ENCODE results near the gene ATP6V1G1. TPM values are rescaled to one million over a fixed set of nuclear protein-coding genes. Genes with fewer than 3 reads are reported as not detected.
A peak's percentile ranks its signal among the peaks of the same experiment; 100 is the strongest.
"Not testable (repeated sequence)": the region's sequence is repeated elsewhere in the genome, so short reads cannot be mapped to it uniquely, and the experiment has no call there.

The ATP6V1G1 gene
- total RNA-seq, 1 donor: 128 TPM

DNA sequence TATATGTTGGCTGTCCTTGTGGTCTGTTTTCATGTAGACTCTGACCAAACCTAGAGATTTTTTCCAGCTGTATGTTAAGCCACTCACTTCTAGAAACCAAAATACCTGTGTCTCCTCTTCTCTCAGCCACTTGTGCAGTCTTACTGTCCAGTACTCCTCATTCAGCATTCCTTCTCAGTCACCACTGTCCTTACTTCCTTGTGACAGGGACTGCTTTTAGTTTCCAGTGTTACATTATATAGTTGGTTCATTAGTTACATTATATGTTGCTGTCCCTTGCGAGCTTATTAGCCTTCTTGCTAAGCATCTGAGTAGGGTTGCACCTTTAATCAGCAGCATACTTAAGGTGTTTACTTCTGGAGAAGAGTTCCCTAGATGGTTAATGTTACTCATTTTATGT lies 4.3 kb downstream of the ATP6V1G1 start:
- no peak overlapping the region for H3K4me3 ChIP-seq (ENCODE audit: low read depth, low read length)
- DNase-seq (ENCODE audit: low read depth): no peak
- TF ChIP-seq, protein P1, sequence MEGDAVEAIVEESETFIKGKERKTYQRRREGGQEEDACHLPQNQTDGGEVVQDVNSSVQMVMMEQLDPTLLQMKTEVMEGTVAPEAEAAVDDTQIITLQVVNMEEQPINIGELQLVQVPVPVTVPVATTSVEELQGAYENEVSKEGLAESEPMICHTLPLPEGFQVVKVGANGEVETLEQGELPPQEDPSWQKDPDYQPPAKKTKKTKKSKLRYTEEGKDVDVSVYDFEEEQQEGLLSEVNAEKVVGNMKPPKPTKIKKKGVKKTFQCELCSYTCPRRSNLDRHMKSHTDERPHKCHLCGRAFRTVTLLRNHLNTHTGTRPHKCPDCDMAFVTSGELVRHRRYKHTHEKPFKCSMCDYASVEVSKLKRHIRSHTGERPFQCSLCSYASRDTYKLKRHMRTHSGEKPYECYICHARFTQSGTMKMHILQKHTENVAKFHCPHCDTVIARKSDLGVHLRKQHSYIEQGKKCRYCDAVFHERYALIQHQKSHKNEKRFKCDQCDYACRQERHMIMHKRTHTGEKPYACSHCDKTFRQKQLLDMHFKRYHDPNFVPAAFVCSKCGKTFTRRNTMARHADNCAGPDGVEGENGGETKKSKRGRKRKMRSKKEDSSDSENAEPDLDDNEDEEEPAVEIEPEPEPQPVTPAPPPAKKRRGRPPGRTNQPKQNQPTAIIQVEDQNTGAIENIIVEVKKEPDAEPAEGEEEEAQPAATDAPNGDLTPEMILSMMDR (IDR thresholded peaks at IDR 0.05; ENCODE audit: insufficient read depth, low read length): no peak

DNA sequence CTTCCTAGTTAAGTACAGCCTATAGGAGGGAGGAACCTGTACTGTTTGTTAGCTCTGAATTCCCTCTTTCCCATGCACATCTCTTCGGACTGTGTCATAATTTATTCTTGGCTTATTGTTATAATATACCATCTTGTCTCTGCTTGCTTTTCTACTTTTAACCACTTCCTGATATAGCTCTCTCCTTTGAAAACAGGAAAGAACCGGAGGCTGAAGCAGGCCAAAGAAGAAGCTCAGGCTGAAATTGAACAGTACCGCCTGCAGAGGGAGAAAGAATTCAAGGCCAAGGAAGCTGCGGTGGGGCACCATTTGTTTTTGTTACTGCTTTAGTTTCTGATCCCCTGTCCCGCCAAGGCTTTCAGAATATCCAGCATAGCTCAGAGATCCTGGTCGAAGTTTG lies 4.8 kb downstream of the ATP6V1G1 start:
- TF ChIP-seq, protein P1 (IDR thresholded peaks at IDR 0.05; ENCODE audit: insufficient read depth, low read length): peak; percentile 42
- H3K4me3 ChIP-seq (ENCODE audit: low read depth, low read length): no peak overlapping the region
- peak; percentile 33 for DNase-seq (ENCODE audit: low read depth)

DNA sequence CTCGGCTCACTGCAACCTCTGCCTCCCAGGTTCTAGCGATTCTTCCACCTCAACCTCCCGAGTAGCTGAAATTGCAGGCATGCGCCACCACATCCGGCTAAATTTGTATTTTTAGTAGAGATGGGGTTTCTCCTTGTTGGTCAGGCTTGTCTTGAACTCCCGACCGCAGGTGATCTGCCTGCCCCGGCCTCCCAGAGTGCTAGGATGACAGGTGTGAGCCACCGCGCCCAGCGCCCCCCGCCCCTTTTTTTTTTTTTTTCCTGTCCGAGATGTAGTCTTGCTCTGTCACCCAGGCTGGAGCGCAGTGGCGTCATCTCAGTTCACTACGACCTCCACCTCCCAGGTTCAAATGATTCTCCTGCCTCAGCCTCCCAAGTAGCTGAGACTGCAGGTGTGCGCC lies 6.6 kb downstream of the ATP6V1G1 start:
- no peak overlapping the region for H3K4me3 ChIP-seq (ENCODE audit: low read depth, low read length)
- DNase-seq (ENCODE audit: low read depth): no peak
- TF ChIP-seq, protein P1 (IDR thresholded peaks at IDR 0.05; ENCODE audit: insufficient read depth, low read length): no peak

DNA sequence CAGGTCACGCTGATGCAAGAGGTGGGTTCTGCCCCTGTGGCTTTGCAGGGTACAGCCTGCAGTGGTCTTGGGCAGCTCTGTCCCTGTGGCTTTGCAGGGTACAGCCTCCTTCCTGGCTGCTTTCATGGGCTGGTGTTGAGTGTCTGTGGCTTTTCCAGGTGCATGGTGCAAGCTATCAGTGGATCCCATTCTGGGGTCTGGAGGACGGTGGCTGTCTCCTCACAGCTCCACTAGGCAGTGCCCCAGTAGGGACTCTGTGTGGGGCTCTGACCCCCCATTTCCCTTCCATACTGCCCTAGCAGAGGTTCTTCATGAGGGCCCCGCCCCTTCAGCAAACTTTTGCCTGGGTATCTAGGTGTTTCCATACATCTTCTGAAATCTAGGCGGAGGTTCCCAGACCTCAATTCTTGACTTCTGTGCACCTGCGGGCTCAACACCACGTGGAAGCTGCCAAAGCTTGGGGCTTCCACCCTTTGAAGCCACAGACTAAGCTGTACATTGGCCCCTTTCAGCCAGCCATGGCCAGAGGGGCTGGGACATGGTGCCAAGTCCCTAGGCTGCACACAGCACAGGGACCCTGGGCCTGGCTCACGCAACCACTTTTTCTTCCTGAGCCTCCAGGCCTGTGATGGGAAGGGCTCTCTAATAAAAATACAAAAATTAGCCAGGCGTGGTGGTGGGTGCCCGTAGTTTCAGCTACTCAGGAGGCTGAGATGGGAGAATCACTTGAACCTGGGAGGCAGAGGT lies 13.1 kb downstream of the ATP6V1G1 start:
- H3K4me3 ChIP-seq (ENCODE audit: low read depth, low read length); DNase-seq (ENCODE audit: low read depth): not testable (repeated sequence)

DNA sequence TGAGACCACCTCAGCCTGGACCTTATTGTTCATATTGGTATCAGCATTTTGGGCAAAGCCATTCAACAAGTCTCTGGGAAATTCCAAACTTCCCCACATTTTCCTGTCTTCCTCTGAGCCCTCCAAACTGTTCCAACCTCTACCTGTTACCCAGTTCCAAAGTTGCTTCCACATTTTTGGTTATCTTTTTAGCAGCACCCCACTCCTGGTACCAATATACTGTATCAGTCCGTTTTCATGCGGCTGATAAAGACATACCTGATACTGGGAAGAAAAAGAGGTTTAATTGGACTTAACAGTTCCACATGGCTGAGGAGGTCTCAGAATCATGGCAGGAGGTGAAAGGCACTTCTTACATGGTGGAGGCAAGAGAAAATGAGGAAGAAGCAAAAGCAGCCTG lies 14.2 kb downstream of the ATP6V1G1 start:
- not testable (repeated sequence) for H3K4me3 ChIP-seq (ENCODE audit: low read depth, low read length); DNase-seq (ENCODE audit: low read depth)

DNA sequence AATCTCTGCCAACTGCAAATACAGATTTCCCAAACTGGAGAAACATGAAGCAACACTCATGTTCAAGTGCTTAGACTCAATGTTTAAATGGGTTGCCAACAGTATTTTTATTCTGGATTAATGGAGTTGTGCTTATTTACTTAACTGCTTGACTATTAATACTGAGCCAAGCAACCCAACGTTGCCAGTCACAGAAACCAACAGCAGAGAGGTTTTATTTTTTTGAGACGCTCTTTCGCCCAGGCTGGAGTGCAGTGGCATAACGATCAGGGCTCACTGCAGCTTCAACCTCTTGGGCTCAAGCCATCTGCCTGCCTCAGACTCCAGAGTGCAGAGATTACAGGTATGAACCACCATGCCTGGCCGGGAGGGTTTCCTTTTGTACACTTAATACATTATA lies 15.1 kb downstream of the ATP6V1G1 start:
- TF ChIP-seq, protein P1 (IDR thresholded peaks at IDR 0.05; ENCODE audit: insufficient read depth, low read length): no peak
- H3K4me3 ChIP-seq (ENCODE audit: low read depth, low read length): no peak overlapping the region
- DNase-seq (ENCODE audit: low read depth): no peak

DNA sequence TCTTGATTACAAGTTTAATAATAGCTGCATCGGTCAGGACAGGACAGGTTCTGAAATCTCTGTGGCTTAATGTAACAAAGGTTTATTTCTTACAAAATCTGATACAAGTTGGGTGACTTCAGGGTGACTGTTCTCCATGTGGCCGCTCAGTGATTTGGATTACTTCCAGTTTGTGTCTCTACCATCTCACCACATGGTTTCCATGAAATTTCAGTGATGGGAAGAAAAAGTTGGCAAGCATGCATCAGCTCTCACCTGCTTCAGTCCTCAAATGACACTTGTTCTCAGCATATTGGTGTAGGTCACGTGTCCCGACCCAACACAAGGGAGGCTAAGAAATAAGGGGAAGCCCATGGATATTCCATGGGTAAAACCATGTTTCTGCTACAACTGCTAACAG lies 15.7 kb downstream of the ATP6V1G1 start:
- no peak for DNase-seq (ENCODE audit: low read depth)
- TF ChIP-seq, protein P1 (IDR thresholded peaks at IDR 0.05; ENCODE audit: insufficient read depth, low read length): no peak
- H3K4me3 ChIP-seq (ENCODE audit: low read depth, low read length): no peak overlapping the region

DNA sequence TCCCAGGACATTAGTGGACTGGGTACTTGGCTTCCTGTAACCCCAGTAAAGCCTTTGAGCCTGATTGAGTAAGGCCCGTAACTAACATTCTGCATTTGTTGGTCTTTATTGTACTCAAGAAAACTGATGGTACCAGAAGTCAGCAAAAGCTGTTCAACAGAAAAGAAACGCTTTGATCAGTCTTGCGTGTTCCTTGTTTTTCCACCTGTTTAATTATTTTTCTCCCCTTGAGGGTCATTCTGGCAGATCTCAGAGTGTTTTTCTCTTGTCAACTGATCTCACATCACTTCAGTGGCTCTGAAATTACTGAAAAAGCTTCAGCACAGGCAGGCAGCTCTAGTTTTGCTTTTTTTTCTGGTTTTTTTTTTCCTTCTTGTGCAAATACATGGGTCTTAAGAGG lies 17.4 kb downstream of the ATP6V1G1 start:
- H3K4me3 ChIP-seq (ENCODE audit: low read depth, low read length): no peak overlapping the region
- TF ChIP-seq, protein P1 (IDR thresholded peaks at IDR 0.05; ENCODE audit: insufficient read depth, low read length): no peak
- DNase-seq (ENCODE audit: low read depth): no peak

Data from fibroblast of the aortic adventitia (primary cell).